Measurements from ENCODE around the gene TBC1D26.

- TF ChIP-seq CTCF (IDR thresholded peaks at IDR 0.05) (no peak), POLR2A (IDR thresholded peaks at IDR 0.05) (no peak)
Observed at GRCh38 chr17:15777717-15778116, 45.6 kb downstream of the TBC1D26 start.

Data from heart left ventricle (tissue), 13 donors.